Suprapubic skin (tissue), 4 donors: Measurements from ENCODE around the gene ANKUB1. TPM values are rescaled to one million over a fixed set of nuclear protein-coding genes. Genes with fewer than 3 reads are reported as not detected.
A peak's percentile ranks its signal among the peaks of the same experiment; 100 is the strongest.

ENCODE experiments used
- DNase-seq, 2 donors: peaks; one replicate each; pipeline ENCODE4 v3.0.0-alpha.2; 2019; ENCODE audit warnings: low spot score in 2 of 2
- H3K27ac ChIP-seq: fragments of 200-600 bp; sonication (generic); one replicate; pipeline ENCODE4 v1.5.1; 2019
- H3K27me3 ChIP-seq: fragments of 200-600 bp; sonication (generic); one replicate; pipeline ENCODE4 v1.5.1; 2019
- H3K36me3 ChIP-seq: fragments of 200-600 bp; sonication (generic); one replicate; pipeline ENCODE4 v1.5.1; 2019
- H3K4me1 ChIP-seq: fragments of 200-600 bp; sonication (generic); one replicate; pipeline ENCODE4 v1.5.1; 2019
- H3K4me3 ChIP-seq: fragments of 200-600 bp; sonication (generic); one replicate; pipeline ENCODE4 v1.5.1; 2019; ENCODE audit warnings: mild to moderate bottlenecking
- H3K9me3 ChIP-seq: fragments of 200-600 bp; sonication (generic); one replicate; pipeline ENCODE4 v1.5.1; 2019
- EP300 ChIP-seq: sonication (generic); formaldehyde crosslinking; IDR thresholded peaks from one replicate; pipeline ENCODE4 v1.6.1; 2017; ENCODE audit warnings: antibody characterized with exemption
- POLR2A ChIP-seq, 2 donors: fragments of 450-650 bp; IDR thresholded peaks; one replicate each; pipeline ENCODE4 v1.6.1; 2017; ENCODE audit warnings: antibody characterized with exemption in 2 of 2, mild to moderate bottlenecking in 2 of 2, moderate library complexity in 2 of 2
- POLR2AphosphoS5 ChIP-seq, 3 donors: sonication (generic); formaldehyde crosslinking; IDR thresholded peaks; one replicate each; pipeline ENCODE4 v1.6.1; 2017; ENCODE audit warnings: antibody characterized with exemption in 3 of 3
- WGBS: methylation state at CpG from one replicate; pipeline ENCODE4 v1.1.5; 2018; 5-methylcytosine and 5-hydroxymethylcytosine counted together
- total RNA-seq, 4 donors: library from RNA; depleted of rRNA; stranded (reverse); fragments of >200 nt; gene quantifications; one replicate each; pipeline ENCODE4 v1.1.0, GENCODE V29; 2016
- TF ChIP-seq, protein P1 (sequence below), 2 donors: fragments of 200-600 bp in 1 of 2; fragments of 450-650 bp in 1 of 2; sonication (generic) in 1 of 2; IDR thresholded peaks; one replicate each; pipeline ENCODE4 v1.5.1; 2016 to 2019; ENCODE audit warnings: antibody characterized with exemption in 2 of 2, mild to moderate bottlenecking in 1 of 2, moderate library complexity in 1 of 2

The ANKUB1 gene
- total RNA-seq, 4 donors from 2014 or later, result not detected

DNA sequence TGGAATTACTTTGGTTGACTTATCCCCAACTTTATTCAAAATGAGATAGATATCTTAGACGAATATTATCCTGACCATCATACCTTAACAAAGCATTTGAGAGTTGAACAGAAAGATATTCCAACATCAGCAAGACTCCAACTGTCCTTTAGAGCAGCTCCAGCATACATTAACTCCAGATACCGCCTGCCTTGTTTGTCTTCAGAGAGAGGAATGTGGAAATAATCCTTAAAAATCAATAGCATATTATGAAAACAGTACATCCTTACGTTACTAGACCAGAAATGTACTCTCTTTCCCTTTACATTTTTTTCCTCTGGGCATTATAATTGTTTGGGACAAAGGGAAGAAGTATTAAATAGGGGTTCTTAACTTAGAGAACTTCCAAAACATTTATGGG is 1.7 kb downstream of the ANKUB1 start:
- Histone ChIP-seq H3K27ac (no peak overlapping the region), H3K4me1 (no peaks in the 10 kb centered on the region), H3K27me3 (no peaks in the 10 kb centered on the region), H3K36me3 (no peaks in the 10 kb centered on the region), H3K4me3 (no peak overlapping the region), H3K9me3 (no peaks in the 10 kb centered on the region)
- no peak for TF ChIP-seq POLR2A (IDR thresholded peaks at IDR 0.05)
- TF ChIP-seq, protein P1, sequence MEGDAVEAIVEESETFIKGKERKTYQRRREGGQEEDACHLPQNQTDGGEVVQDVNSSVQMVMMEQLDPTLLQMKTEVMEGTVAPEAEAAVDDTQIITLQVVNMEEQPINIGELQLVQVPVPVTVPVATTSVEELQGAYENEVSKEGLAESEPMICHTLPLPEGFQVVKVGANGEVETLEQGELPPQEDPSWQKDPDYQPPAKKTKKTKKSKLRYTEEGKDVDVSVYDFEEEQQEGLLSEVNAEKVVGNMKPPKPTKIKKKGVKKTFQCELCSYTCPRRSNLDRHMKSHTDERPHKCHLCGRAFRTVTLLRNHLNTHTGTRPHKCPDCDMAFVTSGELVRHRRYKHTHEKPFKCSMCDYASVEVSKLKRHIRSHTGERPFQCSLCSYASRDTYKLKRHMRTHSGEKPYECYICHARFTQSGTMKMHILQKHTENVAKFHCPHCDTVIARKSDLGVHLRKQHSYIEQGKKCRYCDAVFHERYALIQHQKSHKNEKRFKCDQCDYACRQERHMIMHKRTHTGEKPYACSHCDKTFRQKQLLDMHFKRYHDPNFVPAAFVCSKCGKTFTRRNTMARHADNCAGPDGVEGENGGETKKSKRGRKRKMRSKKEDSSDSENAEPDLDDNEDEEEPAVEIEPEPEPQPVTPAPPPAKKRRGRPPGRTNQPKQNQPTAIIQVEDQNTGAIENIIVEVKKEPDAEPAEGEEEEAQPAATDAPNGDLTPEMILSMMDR (IDR thresholded peaks at IDR 0.05), result no peak
- no peak for TF ChIP-seq POLR2AphosphoS5 (IDR thresholded peaks at IDR 0.05)
- no peak for TF ChIP-seq EP300
- WGBS, result 70% methylated on average over 3 of the region's 3 CpGs
- no peak for DNase-seq

- no peak overlapping the region for H3K4me3 ChIP-seq
- H3K36me3 ChIP-seq, result no peaks in the 10 kb centered on the region
- H3K27ac ChIP-seq, result no peak overlapping the region
- H3K9me3 ChIP-seq, result no peaks in the 10 kb centered on the region
- H3K4me1 ChIP-seq, result no peaks in the 10 kb centered on the region
- H3K27me3 ChIP-seq, result no peaks in the 10 kb centered on the region
- DNase-seq, result no peak
- WGBS, result 58% methylated on average over 2 of the region's 2 CpGs
- TF ChIP-seq POLR2A (IDR thresholded peaks at IDR 0.05), result no peak
- TF ChIP-seq EP300, result no peak
- TF ChIP-seq, protein P1 (IDR thresholded peaks at IDR 0.05), result no peak
- TF ChIP-seq POLR2AphosphoS5 (IDR thresholded peaks at IDR 0.05), result no peak
Observed at GRCh38 chr3:149790268-149790667, 2.1 kb downstream of the ANKUB1 start.

- H3K27me3 ChIP-seq, result no peaks in the 10 kb centered on the region
- no peaks in the 10 kb centered on the region for H3K4me1 ChIP-seq
- 86% methylated on average over 5 of the region's 5 CpGs for WGBS
- no peak overlapping the region for H3K4me3 ChIP-seq
- H3K9me3 ChIP-seq, result no peaks in the 10 kb centered on the region
- DNase-seq, result no peak
- TF ChIP-seq EP300, result no peak
- TF ChIP-seq POLR2AphosphoS5 (IDR thresholded peaks at IDR 0.05), result no peak
- no peak for TF ChIP-seq POLR2A (IDR thresholded peaks at IDR 0.05)
- TF ChIP-seq, protein P1 (IDR thresholded peaks at IDR 0.05), result no peak
- no peak overlapping the region for H3K27ac ChIP-seq
- no peaks in the 10 kb centered on the region for H3K36me3 ChIP-seq
Observed at GRCh38 chr3:149784064-149784704, 8.2 kb downstream of the ANKUB1 start.

GRCh38 chr3:149783576-149783975 is 8.8 kb downstream of the ANKUB1 start:
- Histone ChIP-seq H3K36me3 (no peaks in the 10 kb centered on the region), H3K4me1 (no peaks in the 10 kb centered on the region), H3K27me3 (no peaks in the 10 kb centered on the region), H3K9me3 (no peaks in the 10 kb centered on the region), H3K4me3 (no peak overlapping the region), H3K27ac (no peak overlapping the region)
- no peak for DNase-seq
- TF ChIP-seq, protein P1 (IDR thresholded peaks at IDR 0.05), result no peak
- no peak for TF ChIP-seq POLR2AphosphoS5 (IDR thresholded peaks at IDR 0.05)
- TF ChIP-seq EP300, result no peak
- TF ChIP-seq POLR2A (IDR thresholded peaks at IDR 0.05), result no peak

- WGBS, result 90% methylated on average over 3 of the region's 3 CpGs
- no peak for DNase-seq
- TF ChIP-seq, protein P1 (IDR thresholded peaks at IDR 0.05), result no peak
- TF ChIP-seq POLR2A (IDR thresholded peaks at IDR 0.05), result no peak
- no peak for TF ChIP-seq EP300
- no peak for TF ChIP-seq POLR2AphosphoS5 (IDR thresholded peaks at IDR 0.05)
- no peaks in the 10 kb centered on the region for H3K4me1 ChIP-seq
- peak overlapping the region; percentile 2 for H3K27ac ChIP-seq
- no peaks in the 10 kb centered on the region for H3K36me3 ChIP-seq
- no peaks in the 10 kb centered on the region for H3K9me3 ChIP-seq
- H3K27me3 ChIP-seq, result no peaks in the 10 kb centered on the region
- H3K4me3 ChIP-seq, result no peak overlapping the region
Observed at GRCh38 chr3:149781741-149782140, 10.6 kb downstream of the ANKUB1 start.
